Measurements from ENCODE around the gene WDR44.
A peak's percentile ranks its signal among the peaks of the same experiment; 100 is the strongest.

WDR44 gene

DNA sequence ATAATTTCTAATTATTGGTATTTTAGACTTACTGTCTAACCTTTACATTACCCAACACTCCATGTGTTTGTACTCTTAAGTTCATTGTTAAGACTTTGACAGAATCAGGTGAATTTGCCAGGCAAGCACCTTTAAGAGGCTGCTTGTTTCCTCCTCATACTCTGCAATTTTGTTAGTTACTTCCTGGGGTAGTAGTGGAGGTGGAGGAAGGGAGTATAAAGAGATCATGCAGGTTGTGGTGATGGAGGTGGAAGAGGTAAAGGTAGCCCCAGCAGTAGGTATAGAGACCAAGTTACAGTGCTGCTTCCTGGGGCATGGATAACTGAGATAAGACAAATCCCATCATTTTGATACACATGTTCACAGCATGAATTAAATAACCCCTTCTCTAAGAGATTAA lies 6.7 kb downstream of the WDR44 start:
- Histone ChIP-seq H3F3A (ENCODE audit: low read depth) (no peaks in the 10 kb centered on the region), H3K9ac (ENCODE audit: low read depth, low read length, poor library complexity, severe bottlenecking) (no peak overlapping the region), H3K36me3 (ENCODE audit: insufficient read depth, low read length) (no peaks in the 10 kb centered on the region), H3K79me2 (ENCODE audit: insufficient read depth, low read length) (peaks cover 78% of the 10 kb centered on the region), H3K9me2 (replicated peaks; ENCODE audit: low read depth, low read length) (no peaks in the 10 kb centered on the region), H3K27me3 (ENCODE audit: insufficient read depth, low read length, poor library complexity, severe bottlenecking) (no peaks in the 10 kb centered on the region), H3K9me3 (ENCODE audit: insufficient read depth, low read depth, low read length) (no peaks in the 10 kb centered on the region), H3K4me1 (ENCODE audit: insufficient read depth, low read length, poor library complexity, severe bottlenecking) (peaks cover 26% of the 10 kb centered on the region), H3K4me2 (ENCODE audit: low read depth, low read length, poor library complexity, severe bottlenecking) (peak overlapping the region; percentile 20), H3K4me3 (ENCODE audit: low read length, poor library complexity, severe bottlenecking) (no peak overlapping the region), H4K20me1 (ENCODE audit: insufficient read depth, low read length, poor library complexity, severe bottlenecking) (peaks cover 20% of the 10 kb centered on the region), H2AFZ (ENCODE audit: low read length) (no peak overlapping the region)
- TF ChIP-seq, protein P1, sequence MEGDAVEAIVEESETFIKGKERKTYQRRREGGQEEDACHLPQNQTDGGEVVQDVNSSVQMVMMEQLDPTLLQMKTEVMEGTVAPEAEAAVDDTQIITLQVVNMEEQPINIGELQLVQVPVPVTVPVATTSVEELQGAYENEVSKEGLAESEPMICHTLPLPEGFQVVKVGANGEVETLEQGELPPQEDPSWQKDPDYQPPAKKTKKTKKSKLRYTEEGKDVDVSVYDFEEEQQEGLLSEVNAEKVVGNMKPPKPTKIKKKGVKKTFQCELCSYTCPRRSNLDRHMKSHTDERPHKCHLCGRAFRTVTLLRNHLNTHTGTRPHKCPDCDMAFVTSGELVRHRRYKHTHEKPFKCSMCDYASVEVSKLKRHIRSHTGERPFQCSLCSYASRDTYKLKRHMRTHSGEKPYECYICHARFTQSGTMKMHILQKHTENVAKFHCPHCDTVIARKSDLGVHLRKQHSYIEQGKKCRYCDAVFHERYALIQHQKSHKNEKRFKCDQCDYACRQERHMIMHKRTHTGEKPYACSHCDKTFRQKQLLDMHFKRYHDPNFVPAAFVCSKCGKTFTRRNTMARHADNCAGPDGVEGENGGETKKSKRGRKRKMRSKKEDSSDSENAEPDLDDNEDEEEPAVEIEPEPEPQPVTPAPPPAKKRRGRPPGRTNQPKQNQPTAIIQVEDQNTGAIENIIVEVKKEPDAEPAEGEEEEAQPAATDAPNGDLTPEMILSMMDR (conservative IDR thresholded peaks at IDR 0.05; ENCODE audit: low read length): no peak
- no peak for TF ChIP-seq EZH2phosphoT487 (IDR thresholded peaks at IDR 0.05; ENCODE audit: borderline replicate concordance)

DNA sequence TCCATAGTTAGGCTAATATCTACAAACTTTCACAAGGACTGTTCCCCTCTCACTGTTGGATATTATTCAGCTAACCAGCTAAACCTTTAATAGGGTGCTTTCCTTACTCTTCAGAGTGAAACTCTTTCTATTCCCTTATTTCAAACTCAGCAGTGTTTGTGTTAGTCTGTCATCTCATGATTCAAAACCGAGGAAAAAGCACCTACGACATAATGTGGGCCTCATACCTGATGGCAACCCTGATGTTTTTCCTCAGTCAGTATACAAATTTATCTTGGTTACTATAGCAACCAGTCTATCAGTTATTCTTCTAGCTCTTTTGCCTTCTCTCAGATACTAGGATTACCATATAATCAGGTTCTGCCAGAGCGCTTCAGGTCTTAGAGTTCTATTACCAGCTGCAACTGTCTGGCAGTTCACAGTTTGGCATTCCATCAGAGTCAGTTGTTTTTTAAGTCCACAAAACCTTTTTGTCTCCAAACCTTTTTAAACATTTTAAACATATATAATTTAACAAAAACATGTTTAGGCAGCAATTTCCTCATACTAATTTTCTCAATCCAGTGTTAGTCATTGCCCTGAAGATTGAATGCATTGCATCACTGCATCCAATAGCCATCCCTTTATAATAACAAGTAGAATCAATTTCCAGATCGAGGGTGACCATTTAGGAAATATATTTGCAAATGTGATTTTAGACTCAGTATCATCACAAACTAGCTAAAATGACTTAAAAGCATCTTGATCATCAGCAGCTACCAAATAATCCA lies 7.4 kb downstream of the WDR44 start:
- Histone ChIP-seq H4K20me1 (ENCODE audit: insufficient read depth, low read length, poor library complexity, severe bottlenecking) (peaks cover 20% of the 10 kb centered on the region), H3K9me2 (replicated peaks; ENCODE audit: low read depth, low read length) (no peaks in the 10 kb centered on the region), H3K9me3 (ENCODE audit: insufficient read depth, low read depth, low read length) (no peaks in the 10 kb centered on the region), H3K4me1 (ENCODE audit: insufficient read depth, low read length, poor library complexity, severe bottlenecking) (peaks cover 25% of the 10 kb centered on the region), H3F3A (ENCODE audit: low read depth) (no peaks in the 10 kb centered on the region), H3K79me2 (ENCODE audit: insufficient read depth, low read length) (peaks cover 72% of the 10 kb centered on the region), H3K9ac (ENCODE audit: low read depth, low read length, poor library complexity, severe bottlenecking) (no peak overlapping the region), H3K36me3 (ENCODE audit: insufficient read depth, low read length) (no peaks in the 10 kb centered on the region), H2AFZ (ENCODE audit: low read length) (no peak overlapping the region), H3K4me2 (ENCODE audit: low read depth, low read length, poor library complexity, severe bottlenecking) (peak overlapping the region; percentile 20), H3K27me3 (ENCODE audit: insufficient read depth, low read length, poor library complexity, severe bottlenecking) (no peaks in the 10 kb centered on the region), H3K4me3 (ENCODE audit: low read length, poor library complexity, severe bottlenecking) (no peak overlapping the region)
- no peak for TF ChIP-seq EZH2phosphoT487 (IDR thresholded peaks at IDR 0.05; ENCODE audit: borderline replicate concordance)
- TF ChIP-seq, protein P1 (conservative IDR thresholded peaks at IDR 0.05; ENCODE audit: low read length): no peak

DNA sequence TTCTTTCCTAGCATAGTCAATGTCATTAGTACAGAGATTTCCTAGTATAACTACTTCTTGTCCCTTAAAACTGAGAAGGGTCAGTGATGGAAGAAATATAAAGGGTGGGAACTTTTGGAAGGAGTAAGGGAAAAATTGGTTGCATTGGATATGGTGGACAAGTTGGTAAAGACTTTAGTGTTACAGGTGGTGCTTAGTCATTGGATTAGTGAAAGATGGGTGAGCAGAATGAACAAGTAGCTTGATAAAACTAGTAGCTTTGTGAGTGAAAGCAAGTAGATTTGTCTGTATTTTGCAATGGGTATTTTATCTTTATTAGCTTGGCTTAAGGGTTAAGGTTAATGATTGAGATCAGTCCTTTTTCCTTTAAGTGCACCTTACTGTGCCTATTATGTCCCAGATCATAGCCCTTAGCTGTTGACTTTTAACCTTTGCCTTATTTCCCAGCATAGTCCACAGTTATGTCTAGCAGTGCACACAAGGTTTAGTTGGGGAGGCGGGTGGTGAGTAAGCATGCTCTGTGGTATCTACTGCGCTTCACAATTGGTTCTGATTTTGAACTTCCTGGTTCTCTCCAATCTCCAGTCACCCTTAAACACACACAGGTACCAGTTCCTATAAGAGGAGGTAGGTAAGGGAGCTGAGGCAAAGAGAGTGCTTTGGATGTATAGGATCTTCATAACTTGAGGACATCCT lies 9.5 kb downstream of the WDR44 start:
- H3K9ac ChIP-seq (ENCODE audit: low read depth, low read length, poor library complexity, severe bottlenecking): no peak overlapping the region
- peaks cover 63% of the 10 kb centered on the region for H3K79me2 ChIP-seq (ENCODE audit: insufficient read depth, low read length)
- no peaks in the 10 kb centered on the region for H3K9me3 ChIP-seq (ENCODE audit: insufficient read depth, low read depth, low read length)
- no peak overlapping the region for H3K4me3 ChIP-seq (ENCODE audit: low read length, poor library complexity, severe bottlenecking)
- H3K4me1 ChIP-seq (ENCODE audit: insufficient read depth, low read length, poor library complexity, severe bottlenecking): peaks cover 18% of the 10 kb centered on the region
- H4K20me1 ChIP-seq (ENCODE audit: insufficient read depth, low read length, poor library complexity, severe bottlenecking): peaks cover 13% of the 10 kb centered on the region
- no peaks in the 10 kb centered on the region for H3F3A ChIP-seq (ENCODE audit: low read depth)
- H3K27me3 ChIP-seq (ENCODE audit: insufficient read depth, low read length, poor library complexity, severe bottlenecking): no peaks in the 10 kb centered on the region
- no peak overlapping the region for H2AFZ ChIP-seq (ENCODE audit: low read length)
- H3K4me2 ChIP-seq (ENCODE audit: low read depth, low read length, poor library complexity, severe bottlenecking): peak overlapping the region; percentile 20
- H3K9me2 ChIP-seq (replicated peaks; ENCODE audit: low read depth, low read length): no peaks in the 10 kb centered on the region
- H3K36me3 ChIP-seq (ENCODE audit: insufficient read depth, low read length): no peaks in the 10 kb centered on the region
- TF ChIP-seq, protein P1 (conservative IDR thresholded peaks at IDR 0.05; ENCODE audit: low read length): no peak
- TF ChIP-seq EZH2phosphoT487 (IDR thresholded peaks at IDR 0.05; ENCODE audit: borderline replicate concordance): no peak

All from Loucy (cell line).